AG09309 (cell line): ENCODE results near the gene ISM1.

Experiments used
- DNase-seq: peaks from one replicate; pipeline ENCODE4 v3.0.0-alpha.2; 2010; ENCODE audit warnings: low read depth
- H3K4me3 ChIP-seq: 2 replicates; pipeline ENCODE4 v1.5.1; 2011; ENCODE audit warnings: mild to moderate bottlenecking, low read depth, low read length, moderate library complexity; ENCODE audit not compliant: control insufficient read depth
- CTCF ChIP-seq: IDR thresholded peaks from 2 replicates; pipeline ENCODE4 v1.5.1; 2011; ENCODE audit warnings: mild to moderate bottlenecking, low read depth, low read length, inconsistent platforms; ENCODE audit not compliant: insufficient read depth, control insufficient read depth; ENCODE audit errors: missing control alignments

Gene ISM1

GRCh38 chr20:13261460-13262301, 40.6 kb downstream of the ISM1 start:
- DNase-seq = no peak
- no peak overlapping the region for H3K4me3 ChIP-seq
- TF ChIP-seq CTCF = peak; percentile 93

- H3K4me3 ChIP-seq = no peak overlapping the region
- no peak for DNase-seq
- no peak for TF ChIP-seq CTCF
Observed at GRCh38 chr20:13262302-13262650, 41.2 kb downstream of the ISM1 start.

- no peak overlapping the region for H3K4me3 ChIP-seq
- DNase-seq = no peak
- no peak for TF ChIP-seq CTCF
Observed at GRCh38 chr20:13262671-13263360, 41.7 kb downstream of the ISM1 start.

- no peak overlapping the region for H3K4me3 ChIP-seq
- no peak for TF ChIP-seq CTCF
- no peak for DNase-seq
Observed at GRCh38 chr20:13263451-13263850, 42.4 kb downstream of the ISM1 start.

GRCh38 chr20:13264907-13265306, 43.8 kb downstream of the ISM1 start:
- H3K4me3 ChIP-seq = no peak overlapping the region
- DNase-seq = no peak
- TF ChIP-seq CTCF = no peak

- no peak for TF ChIP-seq CTCF
- H3K4me3 ChIP-seq = no peak overlapping the region
- no peak for DNase-seq
Observed at GRCh38 chr20:13265941-13266340, 44.9 kb downstream of the ISM1 start.
